Measurements from ENCODE around the gene ADGRL2.

- TF ChIP-seq CTCF (IDR thresholded peaks at IDR 0.05) (no peak), POLR2A (IDR thresholded peaks at IDR 0.05) (no peak), POLR2AphosphoS5 (IDR thresholded peaks at IDR 0.05) (no peak), EP300 (IDR thresholded peaks at IDR 0.05) (no peak)
These were observed 74.2 kb downstream of the ADGRL2 start for GRCh38 chr1:81874940-81875339.

All from suprapubic skin (tissue), 4 donors.